ENCODE data around the gene TESMIN.

- TF ChIP-seq CTCF (conservative IDR thresholded peaks at IDR 0.05; ENCODE audit: low read depth, low read length) (no peak), EZH2 (IDR thresholded peaks at IDR 0.05; ENCODE audit: borderline replicate concordance, low read depth, low read length, poor library complexity, severe bottlenecking) (no peak)
These were observed 7.8 kb downstream of the TESMIN start for GRCh38 chr11:68743539-68743938.
